NCI-H1417 (cell line): Measurements from ENCODE around the gene ASPDH.
"Not testable (repeated sequence)": the region's sequence is repeated elsewhere in the genome, so short reads cannot be mapped to it uniquely, and the experiment has no call there.

Experiments used
- DNase-seq, 3 experiments: peaks; one replicate each; lab custom pipeline; 2025; lab: John Stamatoyannopoulos, UW

ASPDH gene

DNA sequence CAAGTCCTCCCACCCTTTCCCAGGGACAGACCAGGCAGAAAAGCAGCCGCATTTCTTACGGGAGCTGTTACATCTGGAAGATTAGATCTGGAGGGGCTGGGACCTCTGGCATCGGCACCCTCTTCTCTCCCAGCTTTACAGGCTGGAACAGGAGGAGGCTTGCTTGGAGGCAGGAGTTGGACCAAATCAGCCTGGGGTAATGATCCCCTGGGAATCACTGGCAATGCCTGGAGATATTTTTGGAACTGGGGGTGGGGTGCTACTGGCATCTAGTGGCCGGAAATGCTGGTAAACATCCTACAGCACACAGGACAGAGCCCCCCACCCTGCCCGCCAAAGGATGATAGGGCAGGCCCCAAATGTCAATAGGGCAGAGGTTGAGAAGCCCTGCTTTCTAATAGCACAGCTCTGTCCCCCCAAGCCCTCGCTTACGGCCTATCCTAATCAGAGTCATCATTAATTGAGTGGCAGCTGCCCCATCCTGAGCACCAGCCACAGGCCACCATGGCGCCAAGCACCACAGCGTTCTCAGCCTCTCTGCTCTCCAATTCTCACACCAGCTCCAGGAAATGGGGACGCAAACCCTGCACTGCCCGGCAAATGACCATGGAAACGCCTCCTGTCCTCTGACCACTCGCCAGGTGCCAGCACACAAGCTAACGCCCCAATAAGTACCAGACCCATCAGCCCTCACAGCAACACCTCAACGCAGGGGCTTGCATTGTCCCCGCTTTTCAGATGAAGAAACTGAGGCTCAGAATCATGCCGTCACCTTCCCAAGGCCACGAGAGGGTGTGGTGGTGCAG lies 33.9 kb upstream of the ASPDH start:
- peak in 1 of 3 experiments; percentile 4 for DNase-seq

DNA sequence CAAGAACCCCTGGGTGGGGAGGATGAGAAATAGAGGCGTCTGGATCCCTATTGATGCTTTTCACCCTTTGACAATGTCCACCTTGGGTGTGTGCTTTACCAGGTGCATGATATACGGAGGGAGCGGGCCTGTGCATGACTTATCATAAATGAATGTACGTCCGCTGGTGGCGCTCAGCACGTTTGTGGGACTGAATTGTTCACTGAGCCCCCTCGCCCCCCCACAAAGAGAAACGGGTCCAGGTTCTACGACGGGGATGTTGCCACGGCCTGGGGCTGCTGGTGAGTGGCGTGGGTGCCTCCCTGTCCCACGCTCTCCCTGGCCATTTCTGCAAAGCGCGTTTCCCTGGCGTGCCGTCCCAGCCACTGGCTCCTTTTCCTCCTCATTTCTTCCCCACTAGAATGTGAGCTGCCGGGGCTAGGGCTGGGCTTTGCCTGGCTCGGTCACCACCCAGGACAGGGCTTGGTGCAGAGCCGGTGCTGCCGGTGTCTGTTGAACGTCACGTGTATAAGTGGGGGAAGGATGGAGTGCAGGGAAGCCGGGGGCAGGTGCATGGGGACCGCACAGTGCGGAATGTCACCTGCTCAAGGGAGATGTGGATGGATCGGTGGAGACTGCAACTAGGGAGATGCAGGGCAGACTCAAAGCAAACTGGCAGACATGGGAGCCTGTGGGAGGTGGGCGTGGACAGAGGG lies 33.0 kb upstream of the ASPDH start:
- DNase-seq = no peak

DNA sequence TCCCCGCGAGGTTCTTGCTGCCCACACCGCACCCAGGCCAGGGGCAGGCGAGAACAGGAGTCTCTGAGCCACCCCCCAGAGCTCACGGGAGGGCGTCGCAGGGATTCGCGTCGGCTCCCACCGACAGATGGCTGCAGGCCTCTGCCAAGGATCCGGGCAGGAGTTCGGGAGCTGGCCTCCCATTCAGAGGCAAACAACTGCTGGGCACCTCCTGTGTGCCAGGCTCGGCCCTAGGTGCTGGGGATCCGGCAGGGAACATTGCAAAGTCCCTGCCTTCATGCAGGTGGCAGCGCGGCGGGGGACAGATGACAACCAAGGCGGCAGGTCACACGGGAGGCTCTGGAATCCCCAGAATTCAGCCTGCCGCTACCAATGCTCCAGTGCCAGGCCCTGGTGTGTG lies 29.2 kb upstream of the ASPDH start:
- no peak for DNase-seq

DNA sequence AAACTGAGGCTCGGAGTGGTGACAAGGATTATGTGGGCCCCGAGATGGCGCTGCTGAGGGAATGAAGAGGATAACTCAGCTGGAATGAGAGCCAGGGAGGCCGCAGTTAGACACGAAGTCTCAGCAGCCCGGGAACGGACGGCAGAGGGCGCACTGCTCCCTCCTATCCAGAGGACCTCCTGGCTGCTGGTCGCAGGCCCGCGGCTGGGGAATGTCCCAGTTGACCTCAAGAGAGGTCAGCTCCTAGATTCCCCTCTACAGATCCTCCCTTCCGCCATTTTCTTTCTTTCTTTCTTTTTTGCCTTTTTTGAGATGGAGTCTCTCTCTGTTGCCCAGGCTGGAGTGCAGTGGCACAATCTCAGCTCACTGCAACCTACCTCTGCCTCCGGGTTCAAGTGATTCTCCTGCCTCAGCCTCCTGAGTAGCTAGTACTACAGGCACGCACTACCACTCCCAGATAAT lies 24.1 kb upstream of the ASPDH start:
- peak; percentile 36 to 68 (median 56) for DNase-seq

DNA sequence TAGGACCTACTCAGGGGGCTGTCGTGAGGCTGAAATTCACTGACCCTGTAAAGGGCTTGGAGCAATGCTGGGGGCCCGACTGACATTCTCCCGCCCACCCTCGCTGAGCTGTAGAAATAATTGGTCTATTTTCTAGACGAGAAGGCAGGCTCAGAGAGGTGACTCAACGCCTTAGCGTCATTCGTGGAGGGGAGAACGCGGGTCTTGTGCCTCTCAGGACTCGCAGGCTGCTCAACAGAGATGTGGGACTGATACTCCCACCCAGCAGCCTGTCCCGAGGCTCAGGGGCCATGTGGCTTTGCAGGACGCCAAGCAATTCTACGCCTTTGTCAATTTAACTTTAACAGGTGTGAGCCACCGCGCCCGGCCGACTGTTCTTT lies 23.6 kb upstream of the ASPDH start:
- no peak for DNase-seq

DNA sequence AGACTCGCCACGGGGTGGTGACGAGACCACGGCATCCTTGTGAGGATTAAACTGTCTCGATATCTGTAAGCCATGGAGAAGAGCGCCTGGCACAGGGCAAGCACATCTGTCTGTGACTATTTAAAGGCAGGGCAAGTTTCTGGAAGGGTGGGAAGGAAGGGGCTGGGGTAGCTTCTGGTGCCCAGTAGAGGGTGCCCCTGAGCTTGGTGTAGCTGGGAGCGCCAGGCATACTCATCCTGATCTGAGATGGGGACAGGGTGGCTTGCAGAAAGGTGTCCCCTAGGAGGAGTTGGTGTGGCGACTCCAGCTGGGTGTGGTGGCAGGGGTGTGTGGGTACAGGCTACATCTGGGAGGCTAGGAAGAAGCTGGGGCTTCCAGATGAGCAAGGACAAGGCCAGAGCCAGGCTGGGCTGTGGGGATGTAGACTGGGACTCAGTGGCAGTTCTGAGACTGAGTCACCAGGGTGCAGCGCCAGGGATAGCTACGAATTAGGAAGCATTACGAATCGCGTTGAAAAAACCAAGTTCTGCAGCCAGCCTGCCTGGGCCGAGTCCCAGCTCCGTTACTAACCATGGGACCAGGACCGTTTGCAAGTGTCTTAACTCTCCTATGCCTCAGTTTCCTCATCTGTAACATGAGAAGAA lies 23.1 kb upstream of the ASPDH start:
- no peak for DNase-seq

DNA sequence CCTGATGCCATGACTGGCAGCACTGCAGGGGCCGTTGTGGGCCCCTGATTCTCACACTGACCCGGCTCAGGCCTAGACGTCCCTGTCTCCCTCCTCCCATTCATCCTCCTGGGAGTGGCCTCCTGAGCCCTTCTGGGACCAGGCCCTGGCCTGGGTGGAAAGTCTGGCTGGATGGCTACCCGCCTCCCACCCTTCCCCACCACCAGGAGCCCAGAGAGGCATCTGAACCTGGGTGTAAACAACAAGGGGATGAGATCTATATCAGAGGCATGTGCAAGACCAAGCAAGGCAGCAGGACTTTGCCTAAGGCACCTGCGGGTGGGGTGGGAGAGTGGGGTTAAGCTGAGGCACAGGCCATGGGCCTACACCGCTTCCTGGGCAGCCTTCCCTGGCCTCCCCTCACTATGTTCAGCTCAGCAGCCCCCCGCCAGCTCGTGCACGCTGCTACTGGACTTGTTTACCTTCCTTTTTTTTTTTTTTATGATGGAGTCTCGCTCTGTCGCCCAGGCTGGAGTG lies 22.0 kb upstream of the ASPDH start:
- DNase-seq = no peak

DNA sequence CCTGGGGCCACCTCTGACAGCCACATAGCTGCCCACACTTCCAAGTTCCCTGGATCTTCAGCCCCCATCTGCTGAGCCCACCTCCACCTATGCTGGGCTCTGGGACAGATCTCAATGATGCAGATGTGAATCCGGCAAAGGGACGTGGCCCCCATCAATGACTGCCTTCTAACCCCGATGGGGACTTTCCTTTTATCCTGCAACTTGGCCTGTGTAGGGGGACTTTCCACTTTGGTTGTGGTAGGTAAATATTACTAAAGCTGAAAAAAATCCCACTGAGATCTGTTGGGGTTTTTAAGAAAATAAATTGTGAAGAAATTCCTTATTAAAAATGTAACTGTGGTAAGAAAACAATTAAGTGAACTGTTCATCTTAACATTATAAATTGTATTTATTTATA lies 20.8 kb upstream of the ASPDH start:
- DNase-seq = no peak

DNA sequence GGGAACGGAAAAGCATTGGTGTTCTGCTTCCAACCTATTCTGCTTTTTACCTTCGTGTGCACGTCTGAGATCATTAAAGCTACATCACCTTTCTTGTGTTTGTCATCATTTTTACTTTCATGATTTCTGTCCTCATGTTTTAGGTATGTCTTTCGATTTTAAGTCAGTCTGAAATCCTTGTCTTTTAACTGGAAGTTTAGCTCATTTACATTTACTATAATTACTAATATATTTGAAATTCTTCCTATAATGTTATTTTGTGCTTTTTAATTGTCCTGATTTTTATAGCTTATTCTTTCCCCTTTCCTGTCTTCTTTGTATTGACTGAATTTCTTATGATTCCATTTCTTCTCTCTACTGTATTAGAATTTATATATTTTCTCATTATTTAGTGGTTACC lies 19.2 kb upstream of the ASPDH start:
- no peak for DNase-seq

DNA sequence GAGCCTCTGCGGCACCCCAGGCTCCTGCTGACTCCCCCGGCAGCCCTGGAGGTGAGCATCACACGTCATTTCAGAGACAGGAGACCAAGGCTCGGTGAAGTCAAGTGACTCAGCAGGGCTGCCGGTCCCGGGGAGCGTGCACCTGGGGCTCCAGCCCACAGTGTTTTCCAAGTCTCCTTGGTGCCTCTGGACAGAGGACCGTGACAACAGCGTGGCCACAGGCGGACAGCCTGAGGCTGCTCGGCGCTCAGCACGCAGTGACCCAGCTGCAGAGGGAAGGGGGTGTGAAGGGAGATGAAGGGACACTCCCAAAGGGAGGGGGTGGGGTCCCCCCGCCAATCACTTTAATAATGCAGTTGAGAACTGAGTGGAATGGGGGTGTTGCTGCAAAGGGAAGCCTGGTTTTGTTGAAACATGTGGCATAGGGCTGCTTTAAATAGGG lies 17.5 kb upstream of the ASPDH start:
- peak in 2 of 3 experiments; percentile 13 to 55 for DNase-seq

DNA sequence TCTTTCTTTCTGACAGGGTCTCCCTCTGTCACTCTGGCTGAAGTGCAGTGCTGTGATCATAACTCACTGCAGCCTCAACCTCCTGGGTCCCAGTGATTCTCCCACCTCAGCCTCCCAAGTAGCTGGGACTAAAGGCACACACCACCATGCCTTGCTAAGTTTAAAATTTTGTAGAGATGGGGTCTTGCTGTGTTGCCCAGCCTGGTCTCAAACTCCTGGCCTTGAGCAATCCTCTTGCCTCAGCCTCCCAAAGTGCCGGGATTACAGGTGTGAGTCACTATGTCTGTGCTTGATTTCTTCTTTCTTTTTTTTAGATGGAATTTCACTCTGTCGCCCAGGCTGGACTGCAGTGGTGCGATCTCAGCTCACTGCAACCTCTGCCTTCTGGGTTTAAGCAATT lies 14.3 kb upstream of the ASPDH start:
- DNase-seq = not testable (repeated sequence)

DNA sequence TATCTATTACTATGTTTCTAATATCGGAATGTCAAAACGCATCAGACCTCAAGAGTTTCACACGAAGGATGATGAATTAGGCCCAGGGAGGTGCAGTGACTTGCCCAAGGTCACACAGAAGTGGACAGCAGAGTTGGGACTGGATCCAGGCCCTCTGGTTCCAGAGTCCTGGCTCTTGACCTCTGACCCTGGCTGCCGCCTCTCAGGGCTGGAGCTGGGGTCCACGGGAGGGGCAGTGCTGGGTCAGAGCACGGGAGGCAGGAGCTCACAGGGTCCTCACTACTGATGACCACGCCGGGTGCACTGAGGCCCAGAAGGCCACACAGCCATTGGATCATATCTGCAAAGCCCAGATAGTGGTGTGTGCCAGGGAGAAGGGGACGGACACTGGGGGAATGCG lies 9.2 kb upstream of the ASPDH start:
- no peak for DNase-seq

DNA sequence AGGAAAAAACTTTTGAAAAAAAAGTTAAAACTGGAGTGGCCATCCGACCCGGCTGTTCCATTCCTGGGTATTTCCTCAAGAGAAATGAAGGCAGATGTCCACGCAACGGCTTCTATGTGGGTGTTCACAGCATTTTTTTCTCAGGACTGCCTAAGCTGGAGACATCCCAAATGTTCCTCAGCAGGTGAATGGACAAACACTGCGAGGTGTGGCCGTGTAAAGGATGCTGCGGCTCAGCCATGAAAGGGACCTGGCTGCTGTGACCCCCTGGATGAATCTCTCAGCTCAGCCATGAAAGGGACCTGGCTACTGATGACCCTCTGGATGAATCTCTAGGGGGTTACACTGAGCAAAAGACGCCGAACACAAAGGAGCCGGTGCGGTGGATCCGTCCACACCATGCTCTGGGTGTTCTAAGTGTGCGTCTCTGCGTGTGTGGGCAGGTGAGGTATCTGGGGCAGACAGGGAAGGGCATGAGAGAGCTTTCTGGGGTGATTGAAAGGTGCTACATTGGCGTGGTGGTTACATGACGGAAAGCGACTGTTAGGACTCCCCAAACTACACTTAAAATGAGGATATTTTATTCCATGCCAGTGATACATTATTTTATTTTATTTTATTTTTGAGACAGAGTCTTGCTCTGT lies 7.2 kb upstream of the ASPDH start:
- no peak for DNase-seq

DNA sequence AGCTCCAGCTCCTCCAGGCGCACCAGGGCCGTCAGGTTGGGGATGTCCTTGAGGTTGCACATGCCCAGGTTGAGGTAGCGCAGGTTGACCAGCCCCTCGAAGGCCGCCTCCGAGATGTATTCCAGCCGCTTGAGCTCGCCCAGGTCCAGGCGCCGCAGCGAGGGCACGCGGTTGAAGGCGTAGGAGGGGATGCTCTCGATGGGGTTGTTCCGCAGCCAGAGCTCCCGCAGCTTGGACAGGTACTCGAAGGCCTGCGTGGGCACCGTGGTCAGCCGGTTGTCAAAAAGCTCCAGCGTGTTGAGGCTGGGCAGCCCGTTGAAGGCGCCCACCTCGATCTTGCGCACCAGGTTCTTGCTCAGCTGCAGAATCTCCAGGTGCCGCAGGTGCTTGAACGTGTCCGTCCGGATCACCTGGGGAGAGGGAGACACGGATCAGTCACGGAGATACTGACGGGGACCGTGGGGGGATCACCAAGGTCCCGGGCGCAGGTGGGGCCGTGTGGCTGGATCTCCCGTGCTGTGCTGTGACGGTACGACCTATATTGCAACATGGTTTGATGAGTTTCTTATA lies 5.4 kb upstream of the ASPDH start:
- DNase-seq = no peak

DNA sequence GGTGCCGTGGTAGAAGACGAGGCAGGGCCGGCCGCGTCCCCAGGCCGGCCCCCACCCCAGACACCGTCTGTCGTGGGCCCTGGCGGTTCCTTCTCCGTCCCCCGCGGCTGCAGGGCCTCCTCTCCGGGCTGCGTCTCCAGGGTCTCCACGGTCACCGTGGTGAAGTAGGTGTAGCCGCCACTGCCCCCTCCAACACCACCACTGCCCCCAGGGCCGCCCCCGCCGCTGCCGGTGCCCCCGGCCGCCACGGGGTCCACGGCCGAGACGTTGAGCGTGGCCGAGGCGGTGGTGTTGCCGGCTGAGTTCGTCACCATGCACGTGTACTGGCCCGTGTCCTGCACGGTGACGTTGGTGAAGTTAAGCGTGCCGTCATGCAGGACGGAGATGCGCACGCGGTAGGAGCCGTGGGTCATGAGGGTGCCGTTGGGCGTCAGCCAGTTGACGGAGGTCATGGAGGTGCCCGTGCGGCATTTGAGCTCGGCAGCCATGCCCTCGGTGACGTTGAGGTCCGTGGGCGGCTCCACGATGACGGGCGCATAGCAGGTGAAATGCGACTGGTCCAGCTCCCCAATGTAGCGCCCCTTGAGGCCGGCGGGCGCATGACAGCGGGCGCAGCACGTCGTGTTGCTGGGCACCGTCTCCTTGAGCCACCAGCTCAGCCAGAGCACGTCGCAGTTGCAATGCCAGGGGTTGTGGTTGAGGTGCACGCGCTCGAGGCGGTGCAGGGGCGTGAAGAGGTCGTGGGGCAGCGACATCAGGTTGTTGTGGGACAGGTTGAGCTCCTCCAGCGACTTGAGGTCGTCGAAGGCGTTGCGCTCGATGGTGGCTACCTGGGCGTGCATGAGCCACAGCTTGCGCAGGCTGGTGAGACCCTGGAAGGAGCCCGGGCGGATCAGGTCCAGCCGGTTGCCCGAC lies 4.6 kb upstream of the ASPDH start:
- DNase-seq = no peak

DNA sequence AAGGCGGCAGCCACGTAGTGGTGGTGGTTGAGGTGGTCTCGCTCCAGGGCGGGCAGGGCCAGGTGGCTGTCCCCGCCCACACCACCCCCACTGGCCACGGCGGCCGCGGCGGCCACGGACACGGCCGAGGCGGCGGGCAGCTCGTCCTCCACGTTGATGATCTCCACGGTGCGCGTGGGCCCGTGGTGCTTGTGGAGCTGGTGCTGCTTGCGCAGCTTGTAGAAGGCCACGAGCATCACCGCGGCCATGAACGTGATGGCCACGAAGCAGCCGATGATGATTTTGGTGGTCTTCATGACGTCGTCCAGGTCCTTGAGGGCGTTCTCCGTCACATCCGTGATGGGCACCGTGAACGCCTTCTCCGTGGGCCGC lies 4.0 kb upstream of the ASPDH start:
- DNase-seq = no peak

DNA sequence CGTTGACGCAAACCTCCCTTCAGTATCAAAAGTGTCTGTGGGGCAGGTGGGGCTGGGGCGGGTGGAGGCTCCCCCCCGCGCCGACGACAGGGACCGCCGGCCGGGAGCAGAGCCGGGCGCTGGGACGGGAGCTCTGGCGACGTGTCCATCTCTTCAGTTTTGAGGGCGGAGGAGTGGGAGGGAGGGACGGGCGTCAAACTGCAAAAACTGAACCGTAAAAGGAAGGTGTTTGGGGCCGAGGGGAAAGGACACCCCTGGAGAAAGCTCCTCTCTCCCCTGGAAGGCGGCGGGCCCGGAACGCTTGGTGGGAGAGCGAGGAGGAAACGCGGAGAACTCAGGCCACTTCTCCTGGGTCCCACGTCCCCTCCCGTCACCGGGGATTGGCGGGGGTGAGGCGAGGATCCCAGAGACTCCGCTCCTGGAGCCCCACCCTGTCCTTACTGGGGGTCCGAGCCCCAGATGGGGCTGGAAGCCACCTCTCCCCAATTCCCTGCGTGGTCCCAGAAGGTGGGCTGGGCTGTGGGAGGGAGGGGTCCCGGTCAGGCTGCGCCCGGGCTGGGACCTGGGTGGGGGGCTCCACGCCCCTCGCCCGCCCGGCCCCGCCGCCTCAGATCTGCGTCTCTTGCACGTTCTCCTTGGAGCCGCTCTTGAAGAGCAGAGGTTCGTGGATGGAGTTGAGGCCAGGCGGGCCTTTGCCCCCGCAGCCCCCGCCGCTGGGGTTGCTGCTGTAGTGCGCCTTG lies 3.4 kb upstream of the ASPDH start:
- no peak for DNase-seq

DNA sequence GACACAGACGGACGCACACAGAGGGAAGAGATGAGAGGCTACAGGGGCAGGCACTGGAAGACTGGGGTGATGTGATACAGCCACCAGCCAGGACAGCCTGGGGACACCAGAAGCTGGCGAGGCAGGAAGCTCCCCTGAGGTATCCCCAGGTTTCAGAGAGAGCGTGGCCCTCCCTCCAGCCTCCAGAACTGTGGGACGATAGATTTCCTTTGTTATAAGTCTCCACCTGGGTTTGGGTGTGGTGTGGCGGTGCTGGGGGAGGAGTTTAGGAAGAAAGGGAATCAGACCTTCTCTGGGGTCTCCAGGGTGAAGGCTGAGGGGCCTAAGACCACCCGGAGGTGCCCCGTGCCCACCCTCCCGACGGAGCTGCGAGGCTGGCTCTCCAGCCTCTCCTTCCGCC lies 2.7 kb upstream of the ASPDH start:
- no peak for DNase-seq

DNA sequence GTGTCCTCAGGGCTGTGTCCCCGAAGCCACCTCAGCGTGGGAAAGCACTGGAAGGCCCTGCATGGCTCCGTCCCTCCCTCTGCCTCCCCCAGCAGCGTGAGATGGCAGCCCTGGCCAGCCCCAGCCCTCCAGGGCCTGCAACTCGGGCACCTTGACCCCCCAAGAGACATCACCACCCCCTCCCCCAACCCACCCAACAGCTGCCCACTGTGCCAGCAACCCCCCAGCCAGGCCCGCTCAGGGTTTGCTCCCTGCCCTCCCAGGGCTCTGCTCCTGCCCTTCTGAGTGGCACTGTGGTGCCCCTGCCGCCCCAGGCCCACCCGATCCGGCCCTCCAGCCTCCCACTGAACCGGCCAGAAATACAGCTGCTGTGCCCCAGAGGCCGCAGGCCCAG lies 1.5 kb upstream of the ASPDH start:
- DNase-seq = no peak
